ENCODE data around the gene TSPAN7. TPM values are rescaled to one million over a fixed set of nuclear protein-coding genes. Genes with fewer than 3 reads are reported as not detected.

The TSPAN7 gene
- total RNA-seq, 5 donors from 2014 or later (not counting 1 experiment from before 2014, with no cell fraction given), result 0.62 to 1.3 (median 0.73) TPM; not detected in 2

DNA sequence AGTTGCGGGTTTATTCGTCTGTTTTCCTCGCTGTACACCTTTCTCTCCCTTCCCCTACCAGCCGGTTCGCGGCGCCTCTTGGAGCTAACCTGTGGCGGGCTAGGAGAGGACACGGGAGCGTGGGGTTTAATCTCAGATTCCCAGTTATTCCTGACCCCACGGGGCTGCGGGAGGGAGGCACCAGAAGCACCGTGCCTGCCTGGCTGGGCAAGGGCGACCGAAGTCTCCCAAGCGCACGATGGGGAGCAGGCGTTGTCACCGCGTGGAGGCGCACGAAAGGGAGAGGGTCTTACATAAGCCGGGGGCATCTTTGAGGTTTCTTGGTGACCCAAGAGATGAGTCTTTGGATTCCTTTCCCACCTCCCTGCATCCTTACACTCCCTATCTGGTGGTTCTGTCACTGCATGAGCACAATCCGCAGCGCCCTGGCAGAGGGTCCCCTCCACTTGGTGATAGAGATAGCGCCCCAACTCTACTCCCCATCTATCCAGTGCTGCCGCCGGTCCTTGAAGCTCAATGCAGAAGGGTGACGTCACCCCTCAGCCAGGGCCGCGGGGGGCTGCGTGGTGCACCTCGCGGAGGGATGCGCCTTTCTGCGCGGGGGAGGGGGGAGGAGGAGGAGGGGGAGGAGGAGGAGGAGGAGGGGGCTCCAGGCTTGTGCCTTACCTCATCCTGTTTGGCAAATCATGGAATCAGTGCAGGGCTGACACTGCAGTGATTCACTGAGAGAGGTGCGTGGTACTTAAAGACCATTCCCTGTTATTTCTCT lies 793 bp downstream of the TSPAN7 start:
- H3K27ac ChIP-seq (ENCODE audit: low read length), result no peak overlapping the region
- H3K4me3 ChIP-seq (ENCODE audit: control insufficient read depth in 1 of 2, extremely low read depth in 1 of 2, low read length in 1 of 2), result peak overlapping the region; percentile 51 to 58
- WGBS (ENCODE audit: insufficient coverage), result 10% methylated on average over 8 of the region's 38 CpGs
- DNase-seq, result peak in 12 of 35 experiments; percentile 0 to 32 (median 9)
- H3K4me3 Mint-ChIP-seq, result peak overlapping the region; percentile 76 to 84 (median 84)
- H3K4me1 Mint-ChIP-seq, result peaks cover 4 to 7% (median 5%) of the 10 kb centered on the region in 3 donors
- no peak overlapping the region for H3K27ac Mint-ChIP-seq
- peak in 2 of 4 experiments; percentile 6 for ATAC-seq (replicated peaks in 1 of 4)
- H3K27me3 Mint-ChIP-seq, result peaks cover 0 to 5% of the 10 kb centered on the region in 2 donors
- H3K4me1 ChIP-seq (ENCODE audit: control insufficient read depth in 1 of 2, extremely low read depth in 1 of 2, insufficient read depth in 2 of 2, low read length in 2 of 2), result peaks cover 2 to 12% of the 10 kb centered on the region in 2 experiments
- H3K9me3 Mint-ChIP-seq, result no peaks in the 10 kb centered on the region
- no peaks in the 10 kb centered on the region for H3K9me3 ChIP-seq
- no peaks in the 10 kb centered on the region for H3K36me3 ChIP-seq (ENCODE audit: control insufficient read depth in 2 of 2, extremely low read depth in 1 of 2, insufficient read depth in 1 of 2, low read length in 1 of 2)
- H3K36me3 Mint-ChIP-seq, result no peaks in the 10 kb centered on the region
- POLR2A ChIA-PET, result no interaction called here
- peaks cover 0 to 12% of the 10 kb centered on the region in 2 experiments for H3K27me3 ChIP-seq (replicated peaks in 1 of 2; ENCODE audit: control insufficient read depth in 2 of 2, extremely low read depth in 1 of 2, insufficient read depth in 2 of 2, low read length in 1 of 2)
- CTCF ChIA-PET, result no interaction called here

DNA sequence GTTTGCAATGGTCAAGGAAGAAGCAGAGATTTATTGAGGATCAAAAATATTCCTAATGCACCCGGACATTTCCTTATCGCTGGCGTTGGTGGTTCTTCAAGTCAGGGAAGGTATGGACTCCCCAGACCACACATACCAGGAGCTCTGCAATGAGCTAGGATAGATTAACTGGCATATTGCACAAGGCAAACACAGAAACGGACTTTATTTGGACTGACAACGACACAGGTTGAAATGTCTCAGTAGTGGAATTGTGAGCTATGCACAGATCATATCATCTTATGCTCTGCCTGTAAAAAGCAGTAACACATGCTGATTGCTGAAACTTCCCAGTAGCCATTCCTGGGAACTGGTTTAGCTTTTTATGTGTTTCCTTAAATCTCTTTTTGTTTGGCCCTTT lies 1.7 kb downstream of the TSPAN7 start:
- ChIA-PET CTCF (no interaction called here), POLR2A (no interaction called here)
- ATAC-seq (replicated peaks in 1 of 4) (no peak), DNase-seq (no peak)
- no CpG with 5 or more reads among the region's 5 CpGs for WGBS (ENCODE audit: insufficient coverage)
- H3K27ac ChIP-seq (ENCODE audit: low read length), result no peak overlapping the region
- H3K36me3 ChIP-seq (ENCODE audit: control insufficient read depth in 2 of 2, extremely low read depth in 1 of 2, insufficient read depth in 1 of 2, low read length in 1 of 2), result no peaks in the 10 kb centered on the region
- peaks cover 2 to 12% of the 10 kb centered on the region in 2 experiments for H3K4me1 ChIP-seq (ENCODE audit: control insufficient read depth in 1 of 2, extremely low read depth in 1 of 2, insufficient read depth in 2 of 2, low read length in 2 of 2)
- Mint-ChIP-seq H3K9me3 (no peaks in the 10 kb centered on the region), H3K4me1 (peaks cover 4 to 7% (median 5%) of the 10 kb centered on the region in 3 donors), H3K4me3 (peak overlapping the region in 1 of 3 donors; percentile 84), H3K27ac (no peak overlapping the region), H3K27me3 (peaks cover 0 to 5% of the 10 kb centered on the region in 2 donors), H3K36me3 (no peaks in the 10 kb centered on the region)
- peaks cover 0 to 12% of the 10 kb centered on the region in 2 experiments for H3K27me3 ChIP-seq (replicated peaks in 1 of 2; ENCODE audit: control insufficient read depth in 2 of 2, extremely low read depth in 1 of 2, insufficient read depth in 2 of 2, low read length in 1 of 2)
- no peaks in the 10 kb centered on the region for H3K9me3 ChIP-seq
- no peak overlapping the region for H3K4me3 ChIP-seq (ENCODE audit: control insufficient read depth in 1 of 2, extremely low read depth in 1 of 2, low read length in 1 of 2)

DNA sequence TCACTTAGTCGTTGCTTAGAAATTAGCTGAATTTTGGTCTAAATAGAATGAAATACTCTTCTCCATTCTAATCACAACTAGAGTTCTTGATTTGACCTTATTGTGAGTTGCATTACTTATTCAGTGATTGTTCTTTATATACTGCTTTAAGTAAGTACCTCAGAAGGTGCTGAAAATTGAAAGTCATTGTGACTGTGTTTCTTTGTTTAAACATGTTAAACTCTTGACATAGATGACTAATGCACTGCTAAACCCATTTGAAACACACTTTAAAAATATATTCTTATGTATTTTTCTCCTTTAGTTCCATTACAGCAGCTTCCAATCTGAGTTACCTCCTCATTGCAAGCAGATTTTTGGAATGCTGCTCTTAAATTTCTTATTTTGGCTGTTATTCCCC lies 9.1 kb downstream of the TSPAN7 start:
- H3K4me3 Mint-ChIP-seq, result no peak overlapping the region
- no peaks in the 10 kb centered on the region for H3K9me3 Mint-ChIP-seq
- H3K36me3 Mint-ChIP-seq, result no peaks in the 10 kb centered on the region
- H3K27me3 Mint-ChIP-seq, result peaks cover 0 to 18% of the 10 kb centered on the region in 2 donors
- no peaks in the 10 kb centered on the region for H3K4me1 Mint-ChIP-seq
- ChIA-PET POLR2A (no interaction called here), CTCF (no interaction called here)
- DNase-seq (no peak), ATAC-seq (replicated peaks in 1 of 4) (no peak)
- no CpG with 5 or more reads among the region's 1 CpG for WGBS (ENCODE audit: insufficient coverage)
- H3K36me3 ChIP-seq (ENCODE audit: control insufficient read depth in 2 of 2, extremely low read depth in 1 of 2, insufficient read depth in 1 of 2, low read length in 1 of 2), result no peaks in the 10 kb centered on the region
- H3K4me1 ChIP-seq (ENCODE audit: control insufficient read depth in 1 of 2, extremely low read depth in 1 of 2, insufficient read depth in 2 of 2, low read length in 2 of 2), result no peaks in the 10 kb centered on the region
- H3K27ac ChIP-seq (ENCODE audit: low read length), result no peak overlapping the region
- no peak overlapping the region for H3K4me3 ChIP-seq (ENCODE audit: control insufficient read depth in 1 of 2, extremely low read depth in 1 of 2, low read length in 1 of 2)
- H3K27me3 ChIP-seq (replicated peaks in 1 of 2; ENCODE audit: control insufficient read depth in 2 of 2, extremely low read depth in 1 of 2, insufficient read depth in 2 of 2, low read length in 1 of 2), result no peaks in the 10 kb centered on the region
- H3K27ac Mint-ChIP-seq, result no peak overlapping the region
- H3K9me3 ChIP-seq, result no peaks in the 10 kb centered on the region

DNA sequence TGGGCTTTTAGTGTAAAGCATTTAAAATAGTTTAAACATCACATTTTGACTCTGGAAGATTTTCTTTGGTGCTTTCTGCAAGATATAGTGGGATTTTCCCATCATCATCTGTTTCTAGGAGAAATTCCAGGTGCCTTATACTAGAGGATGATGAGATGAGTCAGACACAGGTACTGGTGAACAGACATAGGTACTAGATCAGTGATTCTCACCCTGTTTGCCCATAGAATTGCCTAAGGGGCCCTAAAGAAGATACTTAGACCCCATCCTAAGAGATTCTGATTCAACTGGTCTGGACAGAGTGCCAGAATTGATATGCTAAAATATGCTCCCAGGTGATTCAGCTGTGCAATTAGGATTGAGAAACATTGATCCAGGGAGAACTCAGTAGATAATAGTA lies 9.7 kb downstream of the TSPAN7 start:
- ChIA-PET POLR2A (no interaction called here), CTCF (no interaction called here)
- no peaks in the 10 kb centered on the region for H3K4me1 ChIP-seq (ENCODE audit: control insufficient read depth in 1 of 2, extremely low read depth in 1 of 2, insufficient read depth in 2 of 2, low read length in 2 of 2)
- no peaks in the 10 kb centered on the region for H3K27me3 ChIP-seq (replicated peaks in 1 of 2; ENCODE audit: control insufficient read depth in 2 of 2, extremely low read depth in 1 of 2, insufficient read depth in 2 of 2, low read length in 1 of 2)
- Mint-ChIP-seq H3K4me3 (no peak overlapping the region), H3K27me3 (peaks cover 0 to 18% of the 10 kb centered on the region in 2 donors), H3K27ac (no peak overlapping the region), H3K36me3 (no peaks in the 10 kb centered on the region), H3K4me1 (no peaks in the 10 kb centered on the region), H3K9me3 (no peaks in the 10 kb centered on the region)
- H3K4me3 ChIP-seq (ENCODE audit: control insufficient read depth in 1 of 2, extremely low read depth in 1 of 2, low read length in 1 of 2), result no peak overlapping the region
- H3K27ac ChIP-seq (ENCODE audit: low read length), result no peak overlapping the region
- no peak for DNase-seq
- no peaks in the 10 kb centered on the region for H3K9me3 ChIP-seq
- no peak for ATAC-seq (replicated peaks in 1 of 4)
- no peaks in the 10 kb centered on the region for H3K36me3 ChIP-seq (ENCODE audit: control insufficient read depth in 2 of 2, extremely low read depth in 1 of 2, insufficient read depth in 1 of 2, low read length in 1 of 2)

- ATAC-seq (replicated peaks in 1 of 4) (no peak), DNase-seq (no peak)
- Mint-ChIP-seq H3K36me3 (no peaks in the 10 kb centered on the region), H3K4me1 (no peaks in the 10 kb centered on the region), H3K27me3 (peaks cover 0 to 23% of the 10 kb centered on the region in 2 donors), H3K27ac (no peak overlapping the region), H3K4me3 (no peak overlapping the region), H3K9me3 (no peaks in the 10 kb centered on the region)
- Histone ChIP-seq H3K27ac (ENCODE audit: low read length) (no peak overlapping the region), H3K36me3 (ENCODE audit: control insufficient read depth in 2 of 2, extremely low read depth in 1 of 2, insufficient read depth in 1 of 2, low read length in 1 of 2) (no peaks in the 10 kb centered on the region), H3K4me1 (ENCODE audit: control insufficient read depth in 1 of 2, extremely low read depth in 1 of 2, insufficient read depth in 2 of 2, low read length in 2 of 2) (no peaks in the 10 kb centered on the region), H3K4me3 (ENCODE audit: control insufficient read depth in 1 of 2, extremely low read depth in 1 of 2, low read length in 1 of 2) (no peak overlapping the region), H3K9me3 (no peaks in the 10 kb centered on the region), H3K27me3 (replicated peaks in 1 of 2; ENCODE audit: control insufficient read depth in 2 of 2, extremely low read depth in 1 of 2, insufficient read depth in 2 of 2, low read length in 1 of 2) (no peaks in the 10 kb centered on the region)
- no CpG with 5 or more reads among the region's 2 CpGs for WGBS (ENCODE audit: insufficient coverage)
- ChIA-PET POLR2A (no interaction called here), CTCF (no interaction called here)
These were observed 13.5 kb downstream of the TSPAN7 start for GRCh38 chrX:38574858-38575257.

GRCh38 chrX:38575888-38576287 lies 14.5 kb downstream of the TSPAN7 start:
- no peaks in the 10 kb centered on the region for H3K9me3 Mint-ChIP-seq
- H3K4me3 ChIP-seq (ENCODE audit: control insufficient read depth in 1 of 2, extremely low read depth in 1 of 2, low read length in 1 of 2), result no peak overlapping the region
- H3K4me3 Mint-ChIP-seq, result no peak overlapping the region
- no peaks in the 10 kb centered on the region for H3K36me3 ChIP-seq (ENCODE audit: control insufficient read depth in 2 of 2, extremely low read depth in 1 of 2, insufficient read depth in 1 of 2, low read length in 1 of 2)
- H3K27ac ChIP-seq (ENCODE audit: low read length), result no peak overlapping the region
- ChIA-PET POLR2A (no interaction called here), CTCF (no interaction called here)
- H3K4me1 ChIP-seq (ENCODE audit: control insufficient read depth in 1 of 2, extremely low read depth in 1 of 2, insufficient read depth in 2 of 2, low read length in 2 of 2), result no peaks in the 10 kb centered on the region
- no peaks in the 10 kb centered on the region for H3K4me1 Mint-ChIP-seq
- no peaks in the 10 kb centered on the region for H3K9me3 ChIP-seq
- H3K27me3 Mint-ChIP-seq, result peaks cover 0 to 27% of the 10 kb centered on the region in 2 donors
- WGBS (ENCODE audit: insufficient coverage), result no CpG with 5 or more reads among the region's 2 CpGs
- ATAC-seq (replicated peaks in 1 of 4) (no peak), DNase-seq (no peak)
- H3K36me3 Mint-ChIP-seq, result no peaks in the 10 kb centered on the region
- H3K27me3 ChIP-seq (replicated peaks in 1 of 2; ENCODE audit: control insufficient read depth in 2 of 2, extremely low read depth in 1 of 2, insufficient read depth in 2 of 2, low read length in 1 of 2), result no peaks in the 10 kb centered on the region
- H3K27ac Mint-ChIP-seq, result no peak overlapping the region
